Calu3 (cell line): ENCODE results near the gene YJEFN3. TPM values are rescaled to one million over a fixed set of nuclear protein-coding genes. Genes with fewer than 3 reads are reported as not detected.
A peak's percentile ranks its signal among the peaks of the same experiment; 100 is the strongest.

Source experiments
- BruUV-seq: library from RNA; stranded (reverse); fragments of 400-500 nt; replicated peaks from 2 replicates; lab custom pipeline; 2021; lab: Mats Ljungman, UMichigan
- CTCF ChIA-PET: fragments of 300-600 bp; sonication (Branson Sonifier 250); formaldehyde crosslinking; loops from one replicate; lab custom pipeline; 2022; ENCODE audit warnings: antibody characterized with exemption; lab: Charles Lee
- DNase-seq: peaks from one replicate; pipeline ENCODE4 v3.0.0; 2022
- H3K27ac Mint-ChIP-seq: one replicate; pipeline ENCODE4 v1.8.0; 2022; ENCODE audit warnings: mixed read lengths; ENCODE audit not compliant: unreplicated experiment
- H3K27me3 Mint-ChIP-seq: one replicate; pipeline ENCODE4 v1.8.0; 2022; ENCODE audit warnings: mixed read lengths; ENCODE audit not compliant: unreplicated experiment
- H3K36me3 Mint-ChIP-seq: one replicate; pipeline ENCODE4 v1.8.0; 2022; ENCODE audit warnings: mild to moderate bottlenecking, moderate library complexity, mixed read lengths; ENCODE audit not compliant: insufficient read depth, unreplicated experiment
- H3K4me1 Mint-ChIP-seq: one replicate; pipeline ENCODE4 v1.8.0; 2022; ENCODE audit warnings: mild to moderate bottlenecking, low read depth, mixed read lengths; ENCODE audit not compliant: unreplicated experiment
- H3K4me3 Mint-ChIP-seq: one replicate; pipeline ENCODE4 v1.8.0; 2022; ENCODE audit warnings: mild to moderate bottlenecking, low read depth, moderate library complexity, mixed read lengths; ENCODE audit not compliant: unreplicated experiment
- H3K9me3 Mint-ChIP-seq: one replicate; pipeline ENCODE4 v1.8.0; 2022; ENCODE audit warnings: low read depth, mixed read lengths; ENCODE audit not compliant: unreplicated experiment
- intact Hi-C: fragments of 100-400 bp; cut with micrococcal nuclease; formaldehyde crosslinking; loops from one replicate; pipeline ENCODE4 v1.10.0; 2022; ENCODE audit not compliant: unreplicated experiment
- total RNA-seq: library from RNA; stranded (reverse); gene quantifications from 2 replicates; pipeline ENCODE4 v1.2.3, GENCODE V29; 2022
- TF ChIP-seq, protein P1 (sequence below): fragments of 200-600 bp; IDR thresholded peaks from one replicate; pipeline ENCODE4 v1.8.0; 2022; ENCODE audit warnings: antibody characterized with exemption; ENCODE audit not compliant: unreplicated experiment

Gene YJEFN3
- total RNA-seq, 1 experiment from 2014 or later = 10.4 TPM

GRCh38 chr19:19485161-19485997 lies 43.3 kb upstream of the YJEFN3 start:
- Mint-ChIP-seq H3K4me3 (no peak overlapping the region), H3K4me1 (peaks cover 29% of the 10 kb centered on the region), H3K9me3 (no peaks in the 10 kb centered on the region), H3K36me3 (peaks cover 30% of the 10 kb centered on the region), H3K27ac (no peak overlapping the region), H3K27me3 (no peaks in the 10 kb centered on the region)
- intact Hi-C loops = loop anchor here (5.0 kb wide), 1 partner anchor 78 kb away; the partner anchor contains the start of gene GATAD2A
- CTCF ChIA-PET = no interaction called here
- BruUV-seq = no TSS peak
- no peak for DNase-seq
- TF ChIP-seq, protein P1, sequence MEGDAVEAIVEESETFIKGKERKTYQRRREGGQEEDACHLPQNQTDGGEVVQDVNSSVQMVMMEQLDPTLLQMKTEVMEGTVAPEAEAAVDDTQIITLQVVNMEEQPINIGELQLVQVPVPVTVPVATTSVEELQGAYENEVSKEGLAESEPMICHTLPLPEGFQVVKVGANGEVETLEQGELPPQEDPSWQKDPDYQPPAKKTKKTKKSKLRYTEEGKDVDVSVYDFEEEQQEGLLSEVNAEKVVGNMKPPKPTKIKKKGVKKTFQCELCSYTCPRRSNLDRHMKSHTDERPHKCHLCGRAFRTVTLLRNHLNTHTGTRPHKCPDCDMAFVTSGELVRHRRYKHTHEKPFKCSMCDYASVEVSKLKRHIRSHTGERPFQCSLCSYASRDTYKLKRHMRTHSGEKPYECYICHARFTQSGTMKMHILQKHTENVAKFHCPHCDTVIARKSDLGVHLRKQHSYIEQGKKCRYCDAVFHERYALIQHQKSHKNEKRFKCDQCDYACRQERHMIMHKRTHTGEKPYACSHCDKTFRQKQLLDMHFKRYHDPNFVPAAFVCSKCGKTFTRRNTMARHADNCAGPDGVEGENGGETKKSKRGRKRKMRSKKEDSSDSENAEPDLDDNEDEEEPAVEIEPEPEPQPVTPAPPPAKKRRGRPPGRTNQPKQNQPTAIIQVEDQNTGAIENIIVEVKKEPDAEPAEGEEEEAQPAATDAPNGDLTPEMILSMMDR = no peak

- Mint-ChIP-seq H3K4me1 (peaks cover 34% of the 10 kb centered on the region), H3K4me3 (no peak overlapping the region), H3K36me3 (peaks cover 34% of the 10 kb centered on the region), H3K27ac (no peak overlapping the region), H3K27me3 (no peaks in the 10 kb centered on the region), H3K9me3 (no peaks in the 10 kb centered on the region)
- BruUV-seq = no TSS peak
- TF ChIP-seq, protein P1 = no peak
- CTCF ChIA-PET = no interaction called here
- no peak for DNase-seq
- intact Hi-C loops = loop anchor here (5.0 kb wide), 1 partner anchor 79 kb away; the partner anchor contains the start of gene GATAD2A
These were observed 42.8 kb upstream of the YJEFN3 start for GRCh38 chr19:19485998-19486290.

- Mint-ChIP-seq H3K4me1 (peaks cover 34% of the 10 kb centered on the region), H3K27me3 (no peaks in the 10 kb centered on the region), H3K4me3 (no peak overlapping the region), H3K36me3 (peaks cover 34% of the 10 kb centered on the region), H3K9me3 (no peaks in the 10 kb centered on the region), H3K27ac (no peak overlapping the region)
- CTCF ChIA-PET = no interaction called here
- TF ChIP-seq, protein P1 = no peak
- no peak for DNase-seq
- BruUV-seq = no TSS peak
- intact Hi-C loops = loop anchor here (5.0 kb wide), 1 partner anchor 79 kb away; the partner anchor contains the start of gene GATAD2A
These were observed 42.2 kb upstream of the YJEFN3 start for GRCh38 chr19:19486343-19487076.

- Mint-ChIP-seq H3K36me3 (peaks cover 31% of the 10 kb centered on the region), H3K4me3 (no peak overlapping the region), H3K4me1 (peaks cover 34% of the 10 kb centered on the region), H3K27me3 (no peaks in the 10 kb centered on the region), H3K9me3 (no peaks in the 10 kb centered on the region), H3K27ac (peak overlapping the region; percentile 75)
- TF ChIP-seq, protein P1 = no peak
- intact Hi-C loops = loop anchor here (5.0 kb wide), 1 partner anchor 80 kb away; the partner anchor contains the start of gene GATAD2A
- no peak for DNase-seq
- CTCF ChIA-PET = interaction anchor here (0.9 kb wide), 1 partner anchor 120 kb away, joined by 3 read pairs; no protein-coding TSS in a partner anchor
- BruUV-seq = no TSS peak
These were observed 41.4 kb upstream of the YJEFN3 start for GRCh38 chr19:19487077-19487949.
